ENCODE measurements around the gene KRT222. TPM values are rescaled to one million over a fixed set of nuclear protein-coding genes. Genes with fewer than 3 reads are reported as not detected.

Gene KRT222
- total and polyA plus RNA-seq, 4 experiments from 2014 or later: not detected

- ChIA-PET CTCF (ENCODE audit: partially characterized antibody) (no interaction called here), POLR2A (ENCODE audit: partially characterized antibody) (no interaction called here)
- Mint-ChIP-seq H3K36me3 (no peaks in the 10 kb centered on the region), H3K27me3 (peaks cover 26 to 44% of the 10 kb centered on the region in 2 donors), H3K27ac (no peak overlapping the region), H3K9me3 (no peaks in the 10 kb centered on the region), H3K4me3 (no peak overlapping the region), H3K4me1 (no peaks in the 10 kb centered on the region)
- H3K4me3 ChIP-seq (ENCODE audit: low read length in 2 of 2): no peak overlapping the region
- no peaks in the 10 kb centered on the region for H3K9me3 ChIP-seq (ENCODE audit: control insufficient read depth in 1 of 2, low read length in 2 of 2)
- no peaks in the 10 kb centered on the region for H3K4me1 ChIP-seq (ENCODE audit: insufficient read depth, low read length)
- peaks cover 5% of the 10 kb centered on the region for H3K27me3 ChIP-seq (ENCODE audit: insufficient read depth, low read length)
- no peaks in the 10 kb centered on the region for H3K36me3 ChIP-seq (ENCODE audit: insufficient read depth, low read length)
- H3K27ac ChIP-seq (ENCODE audit: low read depth, low read length): no peak overlapping the region
- intact Hi-C loops (cut with micrococcal nuclease): no loop called here
- DNase-seq: no peak
Observed at GRCh38 chr17:40679523-40679907, 14.5 kb upstream of the KRT222 start.

GRCh38 chr17:40678902-40679522 is 14.0 kb upstream of the KRT222 start:
- no peak overlapping the region for H3K4me3 ChIP-seq (ENCODE audit: low read length in 2 of 2)
- H3K27ac Mint-ChIP-seq: no peak overlapping the region
- ChIA-PET POLR2A (ENCODE audit: partially characterized antibody) (no interaction called here), CTCF (ENCODE audit: partially characterized antibody) (no interaction called here)
- H3K36me3 Mint-ChIP-seq: no peaks in the 10 kb centered on the region
- H3K36me3 ChIP-seq (ENCODE audit: insufficient read depth, low read length): no peaks in the 10 kb centered on the region
- H3K9me3 ChIP-seq (ENCODE audit: control insufficient read depth in 1 of 2, low read length in 2 of 2): no peaks in the 10 kb centered on the region
- H3K4me3 Mint-ChIP-seq: no peak overlapping the region
- H3K4me1 Mint-ChIP-seq: no peaks in the 10 kb centered on the region
- peaks cover 5% of the 10 kb centered on the region for H3K27me3 ChIP-seq (ENCODE audit: insufficient read depth, low read length)
- no peak overlapping the region for H3K27ac ChIP-seq (ENCODE audit: low read depth, low read length)
- intact Hi-C loops (cut with micrococcal nuclease): no loop called here
- H3K9me3 Mint-ChIP-seq: no peaks in the 10 kb centered on the region
- no peak for DNase-seq
- no peaks in the 10 kb centered on the region for H3K4me1 ChIP-seq (ENCODE audit: insufficient read depth, low read length)
- H3K27me3 Mint-ChIP-seq: peaks cover 26 to 44% of the 10 kb centered on the region in 2 donors

- Mint-ChIP-seq H3K4me1 (no peaks in the 10 kb centered on the region), H3K27ac (no peak overlapping the region), H3K36me3 (no peaks in the 10 kb centered on the region), H3K9me3 (no peaks in the 10 kb centered on the region), H3K4me3 (no peak overlapping the region), H3K27me3 (peaks cover 19 to 31% of the 10 kb centered on the region in 2 donors)
- DNase-seq: no peak
- no peaks in the 10 kb centered on the region for H3K36me3 ChIP-seq (ENCODE audit: insufficient read depth, low read length)
- H3K9me3 ChIP-seq (ENCODE audit: control insufficient read depth in 1 of 2, low read length in 2 of 2): no peaks in the 10 kb centered on the region
- CTCF ChIA-PET (ENCODE audit: partially characterized antibody): no interaction called here
- H3K4me3 ChIP-seq (ENCODE audit: low read length in 2 of 2): no peak overlapping the region
- H3K4me1 ChIP-seq (ENCODE audit: insufficient read depth, low read length): no peaks in the 10 kb centered on the region
- intact Hi-C loops (cut with micrococcal nuclease): no loop called here
- POLR2A ChIA-PET (ENCODE audit: partially characterized antibody): no interaction called here
- H3K27me3 ChIP-seq (ENCODE audit: insufficient read depth, low read length): peaks cover 5% of the 10 kb centered on the region
- H3K27ac ChIP-seq (ENCODE audit: low read depth, low read length): no peak overlapping the region
Observed at GRCh38 chr17:40675905-40676304, 10.9 kb upstream of the KRT222 start.

GRCh38 chr17:40672654-40673053 is 7.7 kb upstream of the KRT222 start:
- CTCF ChIA-PET (ENCODE audit: partially characterized antibody): no interaction called here
- no peak overlapping the region for H3K27ac Mint-ChIP-seq

GRCh38 chr17:40671282-40671681 is 6.3 kb upstream of the KRT222 start:
- Histone ChIP-seq H3K36me3 (ENCODE audit: insufficient read depth, low read length) (no peaks in the 10 kb centered on the region), H3K4me3 (ENCODE audit: low read length in 2 of 2) (no peak overlapping the region), H3K27ac (ENCODE audit: low read depth, low read length) (no peak overlapping the region), H3K9me3 (ENCODE audit: control insufficient read depth in 1 of 2, low read length in 2 of 2) (no peaks in the 10 kb centered on the region), H3K27me3 (ENCODE audit: insufficient read depth, low read length) (no peaks in the 10 kb centered on the region), H3K4me1 (ENCODE audit: insufficient read depth, low read length) (no peaks in the 10 kb centered on the region)
- H3K27ac Mint-ChIP-seq: no peak overlapping the region
- H3K36me3 Mint-ChIP-seq: no peaks in the 10 kb centered on the region
- no peak for DNase-seq
- H3K9me3 Mint-ChIP-seq: no peaks in the 10 kb centered on the region
- intact Hi-C loops (cut with micrococcal nuclease): no loop called here
- H3K4me1 Mint-ChIP-seq: no peaks in the 10 kb centered on the region
- POLR2A ChIA-PET (ENCODE audit: partially characterized antibody): no interaction called here
- H3K4me3 Mint-ChIP-seq: no peak overlapping the region
- CTCF ChIA-PET (ENCODE audit: partially characterized antibody): no interaction called here
- peaks cover 3 to 9% of the 10 kb centered on the region in 2 donors for H3K27me3 Mint-ChIP-seq

More at GRCh38 chr17:40672654-40673053, 7.7 kb upstream of the KRT222 start:
- Histone ChIP-seq H3K9me3 (ENCODE audit: control insufficient read depth in 1 of 2, low read length in 2 of 2) (no peaks in the 10 kb centered on the region), H3K4me3 (ENCODE audit: low read length in 2 of 2) (no peak overlapping the region), H3K27me3 (ENCODE audit: insufficient read depth, low read length) (peaks cover 5% of the 10 kb centered on the region), H3K27ac (ENCODE audit: low read depth, low read length) (no peak overlapping the region), H3K36me3 (ENCODE audit: insufficient read depth, low read length) (no peaks in the 10 kb centered on the region), H3K4me1 (ENCODE audit: insufficient read depth, low read length) (no peaks in the 10 kb centered on the region)
- Mint-ChIP-seq H3K4me3 (no peak overlapping the region), H3K4me1 (no peaks in the 10 kb centered on the region), H3K27me3 (peaks cover 7 to 13% of the 10 kb centered on the region in 2 donors), H3K9me3 (no peaks in the 10 kb centered on the region), H3K36me3 (no peaks in the 10 kb centered on the region)
- POLR2A ChIA-PET (ENCODE audit: partially characterized antibody): no interaction called here
- intact Hi-C loops (cut with micrococcal nuclease): no loop called here
- no peak for DNase-seq

GRCh38 chr17:40666331-40666730 is 1.4 kb upstream of the KRT222 start:
- Mint-ChIP-seq H3K36me3 (no peaks in the 10 kb centered on the region), H3K27ac (no peak overlapping the region), H3K27me3 (peaks cover 9 to 23% of the 10 kb centered on the region in 2 donors), H3K4me1 (no peaks in the 10 kb centered on the region), H3K4me3 (no peak overlapping the region), H3K9me3 (no peaks in the 10 kb centered on the region)
- Histone ChIP-seq H3K27ac (ENCODE audit: low read depth, low read length) (no peak overlapping the region), H3K4me1 (ENCODE audit: insufficient read depth, low read length) (no peaks in the 10 kb centered on the region), H3K4me3 (ENCODE audit: low read length in 2 of 2) (no peak overlapping the region), H3K9me3 (ENCODE audit: control insufficient read depth in 1 of 2, low read length in 2 of 2) (no peaks in the 10 kb centered on the region), H3K27me3 (ENCODE audit: insufficient read depth, low read length) (peaks cover 5% of the 10 kb centered on the region), H3K36me3 (ENCODE audit: insufficient read depth, low read length) (no peaks in the 10 kb centered on the region)
- CTCF ChIA-PET (ENCODE audit: partially characterized antibody): no interaction called here
- POLR2A ChIA-PET (ENCODE audit: partially characterized antibody): interaction anchor here (1.3 kb wide), 1 partner anchor 36 kb away, joined by 3 read pairs; no protein-coding TSS in a partner anchor
- DNase-seq: no peak
- intact Hi-C loops (cut with micrococcal nuclease): no loop called here

- Mint-ChIP-seq H3K36me3 (no peaks in the 10 kb centered on the region), H3K4me3 (no peak overlapping the region), H3K27me3 (peaks cover 9 to 27% of the 10 kb centered on the region in 2 donors), H3K4me1 (peaks cover 0 to 6% (median 4%) of the 10 kb centered on the region in 4 donors), H3K9me3 (no peaks in the 10 kb centered on the region), H3K27ac (no peak overlapping the region)
- DNase-seq: no peak
- Histone ChIP-seq H3K9me3 (ENCODE audit: control insufficient read depth in 1 of 2, low read length in 2 of 2) (no peaks in the 10 kb centered on the region), H3K36me3 (ENCODE audit: insufficient read depth, low read length) (no peaks in the 10 kb centered on the region), H3K4me3 (ENCODE audit: low read length in 2 of 2) (no peak overlapping the region), H3K27me3 (ENCODE audit: insufficient read depth, low read length) (peaks cover 8% of the 10 kb centered on the region), H3K27ac (ENCODE audit: low read depth, low read length) (no peak overlapping the region), H3K4me1 (ENCODE audit: insufficient read depth, low read length) (peaks cover 5% of the 10 kb centered on the region)
- intact Hi-C loops (cut with micrococcal nuclease): no loop called here
- ChIA-PET CTCF (ENCODE audit: partially characterized antibody) (no interaction called here), POLR2A (ENCODE audit: partially characterized antibody) (no interaction called here)
Observed at GRCh38 chr17:40663252-40663651, 1.7 kb downstream of the KRT222 start.

Data from CD4-positive, alpha-beta memory T cell (primary cell).